Activated B cell treated with CpG ODN at 0.5 μM for 24 hours (primary cell): ENCODE measurements around the gene LGR5. TPM values are rescaled to one million over a fixed set of nuclear protein-coding genes. Genes with fewer than 3 reads are reported as not detected.
"Not testable (repeated sequence)": the region's sequence is repeated elsewhere in the genome, so short reads cannot be mapped to it uniquely, and the experiment has no call there.

Source experiments
- ATAC-seq: fragments of 200-7000 bp; cut with Tn5 transposase; one replicate; pipeline ENCODE4 v1.10.0; 2021; ENCODE audit warnings: low read depth, mild to moderate bottlenecking, moderate library complexity
- CTCF ChIA-PET: fragments of 350-600 bp; sonication (Branson Sonifier 250); formaldehyde crosslinking; loops from one replicate; lab custom pipeline; 2021; ENCODE audit warnings: antibody characterized with exemption; lab: Charles Lee
- POLR2A ChIA-PET: fragments of 350-600 bp; sonication (Branson Sonifier 250); formaldehyde crosslinking; loops from one replicate; lab custom pipeline; 2021; ENCODE audit warnings: antibody characterized with exemption; lab: Charles Lee
- DNase-seq: peaks from one replicate; pipeline ENCODE4 v3.0.0; 2022
- H3K27ac Mint-ChIP-seq: one replicate; pipeline ENCODE4 v1.8.0; 2020; ENCODE audit warnings: mixed read lengths
- H3K27me3 Mint-ChIP-seq: one replicate; pipeline ENCODE4 v1.8.0; 2021; ENCODE audit warnings: mixed read lengths
- H3K36me3 Mint-ChIP-seq: one replicate; pipeline ENCODE4 v1.8.0; 2021; ENCODE audit warnings: low read depth, mixed read lengths
- H3K4me1 Mint-ChIP-seq: one replicate; pipeline ENCODE4 v1.8.0; 2021; ENCODE audit warnings: mixed read lengths
- H3K4me3 Mint-ChIP-seq: one replicate; pipeline ENCODE4 v1.8.0; 2020; ENCODE audit warnings: mild to moderate bottlenecking, mixed read lengths
- H3K9me3 Mint-ChIP-seq: one replicate; pipeline ENCODE4 v1.8.0; 2020; ENCODE audit warnings: mixed read lengths
- CTCF ChIP-seq: fragments of 200-600 bp; IDR thresholded peaks from one replicate; pipeline ENCODE4 v1.8.0; 2022; ENCODE audit warnings: antibody characterized with exemption, mild to moderate bottlenecking
- intact Hi-C: fragments of 100-400 bp; cut with micrococcal nuclease; formaldehyde crosslinking; loops from one replicate; pipeline ENCODE4 v1.15.1; 2024
- total RNA-seq: library from RNA; stranded (reverse); gene quantifications from 2 replicates; pipeline ENCODE4 v1.2.3, GENCODE V29; 2022

Gene LGR5
- total RNA-seq, 1 donor from 2014 or later: not detected

DNA sequence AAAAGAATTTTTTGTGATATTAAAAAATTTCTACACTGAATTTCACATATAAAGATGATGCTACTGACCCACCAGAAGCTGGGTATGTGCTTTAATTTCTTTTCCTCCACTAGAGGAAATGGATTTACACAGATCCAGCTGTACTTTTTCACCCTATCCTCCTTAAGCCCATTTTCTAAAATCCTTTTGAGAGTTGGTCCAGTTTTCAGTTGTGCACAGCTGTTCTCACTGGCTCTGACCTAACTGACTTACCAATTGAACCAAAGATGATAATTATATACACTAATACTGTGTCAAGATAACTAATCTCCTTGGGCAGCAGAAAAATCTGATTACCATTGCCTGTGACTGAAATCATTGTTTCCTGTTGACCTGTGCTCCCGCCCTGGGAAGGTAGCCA lies 115.6 kb downstream of the LGR5 start:
- no peak for TF ChIP-seq CTCF
- Mint-ChIP-seq H3K4me1 (no peaks in the 10 kb centered on the region), H3K27me3 (no peaks in the 10 kb centered on the region), H3K36me3 (no peaks in the 10 kb centered on the region), H3K4me3 (no peak overlapping the region), H3K27ac (no peak overlapping the region), H3K9me3 (no peaks in the 10 kb centered on the region)
- POLR2A ChIA-PET: no interaction called here
- intact Hi-C loops: no loop called here
- DNase-seq (no peak), ATAC-seq (no peak)
- CTCF ChIA-PET: interaction anchor here (1.1 kb wide), 1 partner anchor 140 kb away, joined by 3 read pairs; no protein-coding TSS in a partner anchor

DNA sequence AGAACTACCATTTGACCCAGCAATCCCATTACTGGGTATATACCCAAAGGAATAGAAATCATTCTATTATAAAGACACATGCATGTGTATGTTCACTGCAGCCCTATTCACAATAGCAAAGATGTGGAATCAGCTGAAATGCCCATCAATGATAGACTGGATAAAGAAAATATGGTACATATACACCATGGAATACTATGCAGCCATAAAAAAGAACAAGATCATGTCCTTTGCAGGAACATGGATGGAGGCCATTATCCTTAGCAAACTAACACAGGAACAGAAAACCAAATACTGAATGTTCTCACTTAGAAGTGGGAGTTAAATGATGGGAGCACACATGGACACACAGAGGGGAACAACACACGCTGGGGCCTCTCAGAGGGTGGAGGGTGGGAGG lies 116.2 kb downstream of the LGR5 start:
- H3K9me3 Mint-ChIP-seq, H3K4me1 Mint-ChIP-seq, H3K36me3 Mint-ChIP-seq, POLR2A ChIA-PET, H3K4me3 Mint-ChIP-seq, ATAC-seq, DNase-seq, H3K27ac Mint-ChIP-seq, H3K27me3 Mint-ChIP-seq, intact Hi-C loops: not testable (repeated sequence)
- CTCF ChIA-PET: interaction anchor here (1.1 kb wide), 1 partner anchor 140 kb away, joined by 3 read pairs; no protein-coding TSS in a partner anchor

DNA sequence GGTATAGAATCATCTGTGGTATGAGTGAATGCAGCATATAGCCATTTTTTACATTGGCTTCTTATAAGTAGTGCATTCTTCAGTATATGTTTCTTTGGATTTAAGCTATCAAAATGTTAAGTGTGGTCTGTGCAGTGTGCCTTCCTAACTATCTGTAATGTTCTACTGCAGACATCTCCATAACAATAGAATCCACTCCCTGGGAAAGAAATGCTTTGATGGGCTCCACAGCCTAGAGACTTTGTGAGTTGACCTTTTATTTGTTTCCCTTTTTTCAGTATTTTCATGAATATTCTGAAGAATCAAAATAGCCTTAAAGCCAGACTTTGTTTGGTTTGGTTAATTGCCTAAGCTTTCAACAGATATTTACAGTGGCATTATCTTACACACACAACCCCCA lies 116.8 kb downstream of the LGR5 start:
- no peak for TF ChIP-seq CTCF
- H3K4me1 Mint-ChIP-seq: no peaks in the 10 kb centered on the region
- H3K4me3 Mint-ChIP-seq: no peak overlapping the region
- H3K27ac Mint-ChIP-seq: no peak overlapping the region
- CTCF ChIA-PET: no interaction called here
- no peak for ATAC-seq
- no peaks in the 10 kb centered on the region for H3K36me3 Mint-ChIP-seq
- POLR2A ChIA-PET: no interaction called here
- intact Hi-C loops: no loop called here
- H3K27me3 Mint-ChIP-seq: peaks cover 2% of the 10 kb centered on the region
- DNase-seq: no peak
- no peaks in the 10 kb centered on the region for H3K9me3 Mint-ChIP-seq

- intact Hi-C loops: no loop called here
- no peak for TF ChIP-seq CTCF
- H3K27me3 Mint-ChIP-seq: peaks cover 2% of the 10 kb centered on the region
- ATAC-seq (no peak), DNase-seq (no peak)
- no peaks in the 10 kb centered on the region for H3K9me3 Mint-ChIP-seq
- POLR2A ChIA-PET: no interaction called here
- H3K4me3 Mint-ChIP-seq: no peak overlapping the region
- CTCF ChIA-PET: no interaction called here
- no peak overlapping the region for H3K27ac Mint-ChIP-seq
- no peaks in the 10 kb centered on the region for H3K4me1 Mint-ChIP-seq
- H3K36me3 Mint-ChIP-seq: no peaks in the 10 kb centered on the region
Observed at GRCh38 chr12:71556875-71557274, 117.3 kb downstream of the LGR5 start.

DNA sequence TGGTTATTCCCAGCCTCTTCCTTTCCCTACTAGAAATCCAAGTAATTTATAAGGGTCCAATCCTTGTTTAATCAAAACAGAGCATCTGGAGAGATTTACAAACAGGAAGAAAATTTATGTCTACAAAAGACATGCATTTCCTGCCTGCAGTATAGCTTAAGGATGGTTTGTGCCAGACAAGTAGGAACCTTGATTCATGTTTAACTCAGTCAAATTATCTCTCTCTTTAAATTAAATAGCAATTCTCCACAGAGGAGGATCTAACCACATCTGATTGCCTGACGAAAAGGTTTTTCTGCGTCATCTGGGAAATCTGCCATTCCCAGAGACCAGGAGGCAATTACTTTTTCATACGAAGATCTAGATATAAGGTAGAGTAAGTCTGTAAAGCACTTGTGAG lies 118.8 kb downstream of the LGR5 start:
- ATAC-seq (no peak), DNase-seq (no peak)
- no peaks in the 10 kb centered on the region for H3K4me1 Mint-ChIP-seq
- ChIA-PET CTCF (no interaction called here), POLR2A (no interaction called here)
- H3K27me3 Mint-ChIP-seq: peaks cover 2% of the 10 kb centered on the region
- no peaks in the 10 kb centered on the region for H3K36me3 Mint-ChIP-seq
- intact Hi-C loops: no loop called here
- no peak overlapping the region for H3K27ac Mint-ChIP-seq
- TF ChIP-seq CTCF: no peak
- no peaks in the 10 kb centered on the region for H3K9me3 Mint-ChIP-seq
- no peak overlapping the region for H3K4me3 Mint-ChIP-seq
